GM10248 (cell line): ENCODE results near the gene BBS7.

Source experiments
- CTCF ChIA-PET: fragments of 300-600 bp; sonication (Branson Sonifier 250); formaldehyde crosslinking; extraction: SDS; loops from one replicate; lab custom pipeline; 2021; ENCODE audit warnings: antibody characterized with exemption; lab: Yijun Ruan, JAX
- POLR2A ChIA-PET: fragments of 350-650 bp; sonication (Branson Sonifier 250); formaldehyde crosslinking; extraction: SDS; loops from one replicate; lab custom pipeline; 2020; ENCODE audit warnings: antibody characterized with exemption; lab: Yijun Ruan, JAX
- DNase-seq: peaks from one replicate; pipeline ENCODE4 v3.0.0; 2012; ENCODE audit errors: extremely low spot score
- CTCF ChIP-seq: IDR thresholded peaks from 2 replicates; pipeline ENCODE4 v1.5.1; 2012; ENCODE audit warnings: mild to moderate bottlenecking, low read depth; ENCODE audit errors: extremely low read depth, missing control alignments, control extremely low read depth

BBS7 gene

DNA sequence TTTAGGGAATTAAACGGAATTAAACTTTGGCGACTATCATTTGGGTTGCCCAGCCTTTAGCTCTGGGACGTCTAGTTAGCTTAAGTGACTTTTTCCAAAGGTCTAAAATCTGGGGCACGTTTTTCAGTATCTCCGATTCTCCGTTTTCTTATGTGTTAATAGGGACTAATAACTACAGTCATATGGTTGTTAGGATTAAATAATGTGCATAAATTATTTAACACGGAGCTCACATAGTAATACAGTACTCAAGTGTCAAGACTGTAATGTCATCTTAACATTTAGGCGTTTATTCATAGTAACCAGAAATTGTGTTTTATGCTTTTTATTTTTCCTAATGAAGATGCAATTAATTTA lies 46.1 kb downstream of the BBS7 start:
- no peak for TF ChIP-seq CTCF
- no peak for DNase-seq
- POLR2A ChIA-PET = no interaction called here
- CTCF ChIA-PET = interaction anchor here (0.8 to 3.9 kb wide), 5 partner anchors 8 to 754 kb away, joined by 3 to 21 read pairs (median 4); partner anchors contain the start of gene ANXA5

- CTCF ChIA-PET = interaction anchor here (0.8 to 3.9 kb wide), 5 partner anchors 8 to 754 kb away, joined by 3 to 21 read pairs (median 4); partner anchors contain the start of gene ANXA5
- POLR2A ChIA-PET = no interaction called here
- TF ChIP-seq CTCF = no peak
- peak; percentile 97 for DNase-seq
These were observed 46.6 kb downstream of the BBS7 start, which contains the start of gene CCNA2 for GRCh38 chr4:121823505-121824170. CCNA2 (minus strand) TSS chr4:121823883; CDS start chr4:121823628, 255 bp downstream.

DNA sequence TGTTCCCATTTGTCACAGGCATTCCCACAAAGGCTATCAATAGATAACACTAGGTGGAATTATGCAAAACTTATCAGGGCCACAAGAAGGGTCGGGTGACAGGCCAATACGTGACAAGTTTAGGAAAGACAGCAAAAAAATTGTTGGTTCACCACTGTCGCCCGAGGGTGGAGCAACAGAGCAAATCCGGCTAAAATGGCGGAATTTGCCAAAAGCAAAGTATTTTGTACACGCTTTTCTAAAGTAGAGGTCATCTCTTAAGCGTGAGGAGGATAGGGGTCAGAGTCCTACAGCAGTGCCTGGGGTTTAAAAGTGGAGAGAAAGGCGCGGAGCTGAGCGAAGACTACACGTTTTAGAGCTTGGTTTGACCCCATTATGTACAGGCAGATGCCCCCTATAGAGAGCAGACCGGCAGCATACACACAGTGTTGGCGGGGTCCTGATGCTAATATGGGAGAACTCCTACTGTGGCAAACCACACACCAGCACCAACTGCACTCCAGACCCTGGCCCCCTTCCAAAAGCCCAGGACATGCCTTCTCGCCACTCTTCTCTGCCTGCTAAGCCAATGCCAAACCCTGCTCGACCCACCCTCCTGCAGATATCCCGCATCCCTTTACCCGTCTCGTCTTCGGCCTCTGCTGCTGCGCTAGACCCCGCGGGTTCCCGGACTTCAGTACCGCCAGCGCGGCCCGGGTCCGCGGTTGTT lies 47.3 kb downstream of the BBS7 start:
- peak; percentile 50 for DNase-seq
- peak; percentile 27 for TF ChIP-seq CTCF
- CTCF ChIA-PET = interaction anchor here (0.9 to 1.8 kb wide), 2 partner anchors 12 to 23 kb away, joined by 3 to 5 read pairs; no protein-coding TSS in a partner anchor
- POLR2A ChIA-PET = no interaction called here

DNA sequence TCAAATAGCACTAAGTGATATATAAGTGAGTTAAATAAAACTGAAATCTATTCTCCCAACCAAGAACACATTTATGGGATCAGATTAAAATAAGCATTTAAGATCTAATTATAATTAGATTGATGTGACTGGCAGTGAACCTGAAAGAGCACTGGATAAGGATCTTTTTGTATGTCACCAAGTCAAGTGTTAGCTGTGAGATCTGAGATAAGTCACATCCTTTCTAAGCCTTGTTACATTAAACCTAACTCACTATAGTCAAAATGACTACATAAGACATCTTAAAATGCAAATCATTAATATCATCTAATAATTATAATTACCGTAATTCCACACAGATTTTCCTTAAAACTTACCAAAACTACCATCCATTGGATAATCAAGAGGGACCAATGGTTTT lies 48.2 kb downstream of the BBS7 start:
- no peak for DNase-seq
- POLR2A ChIA-PET = no interaction called here
- TF ChIP-seq CTCF = no peak
- CTCF ChIA-PET = interaction anchor here (0.9 to 1.4 kb wide), 2 partner anchors 11 to 22 kb away, joined by 3 to 9 read pairs; no protein-coding TSS in a partner anchor

DNA sequence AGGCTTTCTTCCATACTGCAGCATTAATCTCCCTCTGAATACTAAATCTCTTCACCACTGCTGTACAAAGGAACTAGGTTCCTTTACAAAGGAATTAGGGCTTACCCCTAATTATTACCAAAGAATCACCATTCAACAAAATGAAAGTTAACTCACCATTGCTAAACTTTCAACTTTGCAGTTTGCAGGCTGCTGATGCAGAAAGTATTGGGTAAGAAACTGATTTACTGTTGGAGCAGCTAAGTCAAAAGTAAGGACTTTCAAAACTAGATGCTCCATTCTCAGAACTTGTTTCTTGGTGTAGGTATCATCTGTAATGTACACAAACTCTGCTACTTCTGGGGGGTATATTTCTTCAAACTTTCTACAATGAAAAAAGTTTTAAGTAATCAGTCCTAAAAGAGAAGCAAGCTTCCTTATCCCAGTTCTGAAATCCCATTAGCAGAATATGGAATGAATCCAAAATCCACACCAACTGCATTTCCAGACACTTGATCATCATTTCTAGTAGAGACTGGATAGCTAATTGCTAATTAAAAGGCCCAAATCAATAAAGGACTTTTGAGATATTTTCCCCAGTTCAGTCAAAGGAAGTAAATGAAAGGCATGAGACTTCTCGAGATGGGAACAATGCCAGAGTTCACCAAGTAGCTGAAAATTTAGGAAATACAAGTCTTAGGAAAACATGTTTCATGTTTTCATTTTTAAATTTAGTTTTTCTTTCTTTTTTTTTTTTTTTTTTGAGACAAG lies 50.9 kb downstream of the BBS7 start:
- DNase-seq = no peak
- TF ChIP-seq CTCF = no peak
- CTCF ChIA-PET = interaction anchor here (0.9 to 1.4 kb wide), 2 partner anchors 8 to 11 kb away, joined by 3 to 5 read pairs; no protein-coding TSS in a partner anchor

GRCh38 chr4:121818215-121818614 lies 52.1 kb downstream of the BBS7 start:
- no peak for TF ChIP-seq CTCF
- POLR2A ChIA-PET = no interaction called here

More for the DNA sequence above, 50.9 kb downstream of the BBS7 start:
- POLR2A ChIA-PET = no interaction called here

More at GRCh38 chr4:121818215-121818614, 52.1 kb downstream of the BBS7 start:
- DNase-seq = no peak
- CTCF ChIA-PET = interaction anchor here (1.0 to 1.4 kb wide), 2 partner anchors 9 to 10 kb away, joined by 3 to 5 read pairs; no protein-coding TSS in a partner anchor
